WTC11 (cell line): ENCODE data around the gene RELCH. TPM values are rescaled to one million over a fixed set of nuclear protein-coding genes. Genes with fewer than 3 reads are reported as not detected.

Source experiments
- ATAC-seq: fragments of 200-7000 bp; cut with Tn5 transposase; 2 replicates; pipeline ENCODE4 v1.10.0; 2021; ENCODE audit warnings: mild to moderate bottlenecking, moderate library complexity
- CTCF ChIA-PET: fragments of 300-600 bp; sonication (Branson Sonifier 250); formaldehyde crosslinking; loops from one replicate; lab custom pipeline; 2021; ENCODE audit warnings: antibody characterized with exemption; lab: Charles Lee
- POLR2A ChIA-PET: fragments of 350-600 bp; sonication (Branson Sonifier 250); formaldehyde crosslinking; loops from one replicate; lab custom pipeline; 2021; ENCODE audit warnings: antibody characterized with exemption; lab: Charles Lee
- DNase-seq: peaks from one replicate; pipeline ENCODE4 v3.0.0; 2021; ENCODE audit warnings: low spot score
- H3K27ac Mint-ChIP-seq: 2 replicates; pipeline ENCODE4 v1.8.0; 2021; ENCODE audit warnings: mixed read lengths
- H3K27me3 Mint-ChIP-seq: 2 replicates; pipeline ENCODE4 v1.8.0; 2021; ENCODE audit warnings: low read depth, mild to moderate bottlenecking, moderate library complexity, mixed read lengths
- H3K36me3 Mint-ChIP-seq: 2 replicates; pipeline ENCODE4 v1.8.0; 2021; ENCODE audit warnings: mixed read lengths
- H3K4me1 Mint-ChIP-seq: 2 replicates; pipeline ENCODE4 v1.8.0; 2022; ENCODE audit warnings: mixed read lengths
- H3K4me3 Mint-ChIP-seq: 2 replicates; pipeline ENCODE4 v1.8.0; 2021; ENCODE audit warnings: mild to moderate bottlenecking, moderate library complexity, mixed read lengths
- H3K9me3 Mint-ChIP-seq: 2 replicates; pipeline ENCODE4 v1.8.0; 2021; ENCODE audit warnings: mixed read lengths
- ATF2 ChIP-seq: sonication (generic); formaldehyde crosslinking; IDR thresholded peaks from 2 replicates; pipeline ENCODE4 v1.8.1; 2022; ENCODE audit warnings: low read depth, missing genetic modification reagents, borderline replicate concordance
- CBFB ChIP-seq: sonication (generic); formaldehyde crosslinking; IDR thresholded peaks from 2 replicates; pipeline ENCODE4 v1.8.1; 2022; ENCODE audit warnings: mild to moderate bottlenecking, low read depth, missing genetic modification reagents
- FOXP1 ChIP-seq: sonication (generic); formaldehyde crosslinking; IDR thresholded peaks from 2 replicates; pipeline ENCODE4 v1.8.0; 2022; ENCODE audit warnings: missing genetic modification reagents, mild to moderate bottlenecking, moderate library complexity, borderline replicate concordance
- HMGA2 ChIP-seq: fragments of 250-450 bp; sonication (Bioruptor Pico); IDR thresholded peaks from 2 replicates; pipeline ENCODE4 v1.4.0; 2021; ENCODE audit warnings: mild to moderate bottlenecking, moderate library complexity
- MLX ChIP-seq: sonication (generic); formaldehyde crosslinking; IDR thresholded peaks from 2 replicates; pipeline ENCODE4 v1.8.1; 2023; ENCODE audit warnings: mild to moderate bottlenecking, missing genetic modification reagents, moderate library complexity
- NFATC4 ChIP-seq: fragments of 250-450 bp; sonication (Bioruptor Pico); IDR thresholded peaks from 2 replicates; pipeline ENCODE4 v1.9.0; 2021; ENCODE audit warnings: mild to moderate bottlenecking
- NFYB ChIP-seq: sonication (generic); formaldehyde crosslinking; conservative IDR thresholded peaks from 2 replicates; pipeline ENCODE4 v1.8.0; 2022; ENCODE audit warnings: low read depth, missing genetic modification reagents
- PRDM15 ChIP-seq: sonication (generic); formaldehyde crosslinking; IDR thresholded peaks from 2 replicates; pipeline ENCODE4 v1.8.0; 2022; ENCODE audit warnings: missing genetic modification reagents
- SOX15 ChIP-seq: fragments of 250-450 bp; sonication (Bioruptor Pico); IDR thresholded peaks from 2 replicates; pipeline ENCODE4 v1.9.0; 2021; ENCODE audit warnings: mild to moderate bottlenecking
- TP53 ChIP-seq: sonication (generic); formaldehyde crosslinking; IDR thresholded peaks from 2 replicates; pipeline ENCODE4 v1.8.1; 2023; ENCODE audit warnings: mild to moderate bottlenecking, missing genetic modification reagents
- ZNF219 ChIP-seq: sonication (generic); formaldehyde crosslinking; IDR thresholded peaks from 2 replicates; pipeline ENCODE4 v1.8.0; 2023; ENCODE audit warnings: missing genetic modification reagents, mild to moderate bottlenecking, borderline replicate concordance
- ZNF512 ChIP-seq: sonication (generic); formaldehyde crosslinking; IDR thresholded peaks from 2 replicates; pipeline ENCODE4 v1.8.1; 2022; ENCODE audit warnings: missing genetic modification reagents, borderline replicate concordance
- ZNF532 ChIP-seq: fragments of 250-450 bp; sonication (Bioruptor Pico); IDR thresholded peaks from 2 replicates; pipeline ENCODE4 v1.9.0; 2021; ENCODE audit warnings: mild to moderate bottlenecking, borderline replicate concordance
- total RNA-seq: library from RNA; stranded (reverse); gene quantifications from 3 replicates; pipeline ENCODE4 v1.2.3, GENCODE V29; 2021
- TF ChIP-seq, protein P1 (sequence below): fragments of 250-450 bp; sonication (Bioruptor Pico); IDR thresholded peaks from 2 replicates; pipeline ENCODE4 v1.9.0; 2021; ENCODE audit warnings: moderate library complexity, mild to moderate bottlenecking, inconsistent platforms, borderline replicate concordance
- TF ChIP-seq, protein P2 (sequence below): sonication (generic); formaldehyde crosslinking; IDR thresholded peaks from 2 replicates; pipeline ENCODE4 v1.8.1; 2023; ENCODE audit warnings: mild to moderate bottlenecking, missing genetic modification reagents

RELCH gene
- total RNA-seq, 1 experiment from 2014 or later: 30.2 TPM

- no peak for TF ChIP-seq ZNF512 (CRISPR knock-in tag)
- TF ChIP-seq, protein P1, sequence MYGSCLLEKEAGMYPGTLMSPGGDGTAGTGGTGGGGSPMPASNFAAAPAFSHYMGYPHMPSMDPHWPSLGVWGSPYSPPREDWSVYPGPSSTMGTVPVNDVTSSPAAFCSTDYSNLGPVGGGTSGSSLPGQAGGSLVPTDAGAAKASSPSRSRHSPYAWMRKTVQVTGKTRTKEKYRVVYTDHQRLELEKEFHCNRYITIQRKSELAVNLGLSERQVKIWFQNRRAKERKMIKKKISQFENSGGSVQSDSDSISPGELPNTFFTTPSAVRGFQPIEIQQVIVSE (CRISPR knock-in tag): no peak
- TF ChIP-seq PRDM15 (CRISPR knock-in tag): no peak
- TF ChIP-seq FOXP1 (CRISPR knock-in tag): no peak
- TF ChIP-seq NFYB (CRISPR knock-in tag): no peak
- TF ChIP-seq, protein P2, sequence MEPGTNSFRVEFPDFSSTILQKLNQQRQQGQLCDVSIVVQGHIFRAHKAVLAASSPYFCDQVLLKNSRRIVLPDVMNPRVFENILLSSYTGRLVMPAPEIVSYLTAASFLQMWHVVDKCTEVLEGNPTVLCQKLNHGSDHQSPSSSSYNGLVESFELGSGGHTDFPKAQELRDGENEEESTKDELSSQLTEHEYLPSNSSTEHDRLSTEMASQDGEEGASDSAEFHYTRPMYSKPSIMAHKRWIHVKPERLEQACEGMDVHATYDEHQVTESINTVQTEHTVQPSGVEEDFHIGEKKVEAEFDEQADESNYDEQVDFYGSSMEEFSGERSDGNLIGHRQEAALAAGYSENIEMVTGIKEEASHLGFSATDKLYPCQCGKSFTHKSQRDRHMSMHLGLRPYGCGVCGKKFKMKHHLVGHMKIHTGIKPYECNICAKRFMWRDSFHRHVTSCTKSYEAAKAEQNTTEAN (CRISPR knock-in tag): no peak
- no peak for TF ChIP-seq SOX15 (CRISPR knock-in tag)
Measured at GRCh38 chr18:62262061-62262460, 75.0 kb downstream of the RELCH start (continued).

GRCh38 chr18:62264984-62265383 lies 77.9 kb downstream of the RELCH start:
- Mint-ChIP-seq H3K27me3 (no peaks in the 10 kb centered on the region), H3K4me3 (no peak overlapping the region), H3K27ac (no peak overlapping the region), H3K9me3 (no peaks in the 10 kb centered on the region), H3K36me3 (peaks cover 18% of the 10 kb centered on the region), H3K4me1 (no peaks in the 10 kb centered on the region)
- TF ChIP-seq ZNF512 (CRISPR knock-in tag) (no peak), HMGA2 (CRISPR knock-in tag) (no peak), ZNF532 (CRISPR knock-in tag) (no peak), TP53 (CRISPR knock-in tag) (no peak), ZNF219 (CRISPR knock-in tag) (no peak), ATF2 (CRISPR knock-in tag) (no peak), MLX (CRISPR knock-in tag) (no peak), NFATC4 (CRISPR knock-in tag) (no peak), CBFB (CRISPR knock-in tag) (no peak)
- no peak for DNase-seq
- ChIA-PET POLR2A (no interaction called here), CTCF (interaction anchor here (1.9 kb wide), 1 partner anchor 15 kb away, joined by 8 read pairs; no protein-coding TSS in a partner anchor)
- no peak for ATAC-seq
